ENCODE measurements around the gene CYTL1. TPM values are rescaled to one million over a fixed set of nuclear protein-coding genes. Genes with fewer than 3 reads are reported as not detected.

Gene CYTL1
- total and polyA plus RNA-seq, 2 of the 4 experiments (the other 2 are of a cell fraction): 1.3 to 7.4 TPM

GRCh38 chr4:5003918-5004317, 15.3 kb downstream of the CYTL1 start:
- CTCF ChIA-PET: interaction anchor here (0.6 kb wide), 1 partner anchor 287 kb away, joined by 3 read pairs; no protein-coding TSS in a partner anchor
- no TSS peak for BruUV-seq (replicated peaks)
- no peak overlapping the region for H2AFZ ChIP-seq (replicated peaks; ENCODE audit: low read length, poor library complexity)

More at GRCh38 chr4:5003918-5004317, 15.3 kb downstream of the CYTL1 start:
- Histone ChIP-seq H2BK5ac (ENCODE audit: low read depth, low read length, poor library complexity, severe bottlenecking) (no peak overlapping the region), H3K56ac (ENCODE audit: extremely low read depth, insufficient read depth, low read length) (no peak overlapping the region), H3K27me3 (ENCODE audit: control insufficient read depth, insufficient read depth, low read length) (peaks cover 25% of the 10 kb centered on the region), H3K27ac (ENCODE audit: insufficient read depth, low read length) (no peak overlapping the region), H3K18ac (ENCODE audit: low read depth, low read length) (no peak overlapping the region), H4K20me1 (ENCODE audit: insufficient read depth, low read length) (no peaks in the 10 kb centered on the region), H2BK20ac (ENCODE audit: low read depth, low read length) (no peak overlapping the region), H2AK9ac (replicated peaks; ENCODE audit: low read depth, low read length, poor library complexity) (no peak overlapping the region), H2AK5ac (ENCODE audit: low read depth, low read length) (no peak overlapping the region), H3K9me3 (ENCODE audit: control insufficient read depth, insufficient read depth, low read length) (no peaks in the 10 kb centered on the region), H2BK15ac (ENCODE audit: low read depth, low read length) (no peak overlapping the region), H3K4me1 (ENCODE audit: control insufficient read depth, insufficient read depth, low read length) (no peaks in the 10 kb centered on the region), H3K4ac (ENCODE audit: low read depth, low read length) (no peak overlapping the region), H4K5ac (ENCODE audit: low read depth, low read length) (no peak overlapping the region), H3K79me1 (ENCODE audit: low read depth in 1 of 2, low read length in 2 of 2) (no peaks in the 10 kb centered on the region), H3K9ac (ENCODE audit: low read depth, low read length) (no peak overlapping the region), H3K4me3 (ENCODE audit: insufficient read depth, low read depth, low read length) (no peak overlapping the region), H3K23ac (ENCODE audit: low read depth, low read length) (no peak overlapping the region), H4K8ac (ENCODE audit: low read depth in 2 of 2, low read length in 2 of 2) (no peak overlapping the region), H3K14ac (replicated peaks; ENCODE audit: low read depth, low read length) (no peak overlapping the region), H4K91ac (ENCODE audit: insufficient read depth, low read depth, low read length) (no peak overlapping the region), H3K4me2 (ENCODE audit: low read depth, low read length) (no peak overlapping the region), H2BK120ac (ENCODE audit: low read depth, low read length) (no peak overlapping the region), H3K36me3 (ENCODE audit: control insufficient read depth, insufficient read depth, low read length) (no peaks in the 10 kb centered on the region), H3K9me1 (ENCODE audit: insufficient read depth, low read length) (no peaks in the 10 kb centered on the region)
- 100% methylated on average over 2 of the region's 3 CpGs; no CpG with 5 or more reads in 1 of the 2 experiments for WGBS, 2 experiments (ENCODE audit: extremely low coverage in 2 of 2, insufficient read length in 1 of 2)
- POLR2A ChIA-PET (ENCODE audit: unreplicated experiment): interaction anchor here (0.6 kb wide), 1 partner anchor 51 kb away, joined by 3 read pairs; no protein-coding TSS in a partner anchor
- DNase-seq (no peak), ATAC-seq (ENCODE audit: low read depth) (no peak)
- intact Hi-C loops (cut with micrococcal nuclease): no loop called here
- in situ Hi-C loops (cut with MboI; ENCODE audit: low sequenced_read_pairs): no loop called here
- dilution Hi-C loops (cut with HindIII; ENCODE audit: low sequenced_read_pairs, unreplicated experiment): no loop called here
- no peak for TF ChIP-seq MAFK (IDR thresholded peaks at IDR 0.05; ENCODE audit: low read depth, low read length)
- no peak for TF ChIP-seq BHLHE40 (IDR thresholded peaks at IDR 0.05; ENCODE audit: low read depth, low read length)
- TF ChIP-seq RCOR1 (IDR thresholded peaks at IDR 0.05; ENCODE audit: insufficient replicate concordance, low read length): no peak
- TF ChIP-seq FOS (IDR thresholded peaks at IDR 0.05; ENCODE audit: low read depth, low read length): no peak
- TF ChIP-seq USF2 (IDR thresholded peaks at IDR 0.05; ENCODE audit: low read depth, low read length): no peak
- no peak for TF ChIP-seq NFE2L2 (IDR thresholded peaks at IDR 0.05; ENCODE audit: low read depth, low read length)
- TF ChIP-seq MAZ (IDR thresholded peaks at IDR 0.05; ENCODE audit: borderline replicate concordance, low read depth, low read length): no peak
- TF ChIP-seq CTCF (conservative IDR thresholded peaks at IDR 0.05; ENCODE audit: low read depth, low read length): no peak
- no peak for TF ChIP-seq RFX5 (IDR thresholded peaks at IDR 0.05; ENCODE audit: low read depth, low read length)
- no peak for TF ChIP-seq POLR2A (IDR thresholded peaks at IDR 0.05; ENCODE audit: low read depth, low read length)
- no peak for TF ChIP-seq CEBPB (IDR thresholded peaks at IDR 0.05; ENCODE audit: low read depth, low read length)
- no peak for TF ChIP-seq SMC3 (IDR thresholded peaks at IDR 0.05; ENCODE audit: low read depth, low read length)
- TF ChIP-seq CHD1 (IDR thresholded peaks at IDR 0.05; ENCODE audit: low read depth, low read length): no peak
- TF ChIP-seq MXI1 (IDR thresholded peaks at IDR 0.05; ENCODE audit: borderline replicate concordance, low read depth, low read length): no peak
- TF ChIP-seq RAD21 (IDR thresholded peaks at IDR 0.05; ENCODE audit: low read length): no peak
- TF ChIP-seq ELK1 (IDR thresholded peaks at IDR 0.05; ENCODE audit: borderline replicate concordance, low read depth, low read length): no peak
